HG02610 (cell line): Measurements from ENCODE around the gene BLTP2.

Experiments used
- ATAC-seq: cut with Tn5 transposase; IDR thresholded peaks from one replicate; pipeline ENCODE4 v1.9.1; 2021; ENCODE audit warnings: mild to moderate bottlenecking, moderate library complexity; ENCODE audit not compliant: unreplicated experiment

The BLTP2 gene

GRCh38 chr17:28599311-28600184, 45.4 kb downstream of the BLTP2 start:
- ATAC-seq, result peak; percentile 47

GRCh38 chr17:28598799-28599310, 46.1 kb downstream of the BLTP2 start, which contains the start of gene SPAG5:
TSS of gene SPAG5 (minus strand) at chr17:28599025. CDS start at chr17:28598946, 79 bp downstream.
- peak; percentile 85 for ATAC-seq

- ATAC-seq, result no peak
These were observed 46.6 kb downstream of the BLTP2 start for GRCh38 chr17:28598389-28598788.

GRCh38 chr17:28597606-28598383, 47.2 kb downstream of the BLTP2 start:
- no peak for ATAC-seq
